NCI-H128 (cell line): ENCODE data around the gene OAS2.

Source experiments
- DNase-seq: peaks from one replicate; lab custom pipeline; 2025; ENCODE audit not compliant: unreplicated experiment; lab: John Stamatoyannopoulos, UW

Gene OAS2

DNA sequence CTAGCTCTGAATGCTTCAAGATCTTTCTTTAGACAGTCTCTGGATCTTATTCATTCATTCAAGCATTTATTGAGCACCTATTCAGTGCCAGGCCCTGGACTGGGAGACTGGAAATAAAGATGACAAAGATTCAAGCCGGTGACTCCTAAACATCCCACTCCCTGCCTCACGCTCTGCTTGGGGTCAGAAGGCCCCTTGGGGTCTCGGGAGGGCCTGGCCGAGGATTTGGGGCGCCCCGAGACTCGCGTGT is 78.0 kb downstream of the OAS2 start:
- DNase-seq = no peak

- no peak for DNase-seq
These were observed 78.5 kb downstream of the OAS2 start, which contains the start of gene DTX1 for GRCh38 chr12:113056631-113057488. Gene DTX1, plus strand, starts transcription at chr12:113056730. Its CDS starts 1,463 bp downstream, at chr12:113058193.

DNA sequence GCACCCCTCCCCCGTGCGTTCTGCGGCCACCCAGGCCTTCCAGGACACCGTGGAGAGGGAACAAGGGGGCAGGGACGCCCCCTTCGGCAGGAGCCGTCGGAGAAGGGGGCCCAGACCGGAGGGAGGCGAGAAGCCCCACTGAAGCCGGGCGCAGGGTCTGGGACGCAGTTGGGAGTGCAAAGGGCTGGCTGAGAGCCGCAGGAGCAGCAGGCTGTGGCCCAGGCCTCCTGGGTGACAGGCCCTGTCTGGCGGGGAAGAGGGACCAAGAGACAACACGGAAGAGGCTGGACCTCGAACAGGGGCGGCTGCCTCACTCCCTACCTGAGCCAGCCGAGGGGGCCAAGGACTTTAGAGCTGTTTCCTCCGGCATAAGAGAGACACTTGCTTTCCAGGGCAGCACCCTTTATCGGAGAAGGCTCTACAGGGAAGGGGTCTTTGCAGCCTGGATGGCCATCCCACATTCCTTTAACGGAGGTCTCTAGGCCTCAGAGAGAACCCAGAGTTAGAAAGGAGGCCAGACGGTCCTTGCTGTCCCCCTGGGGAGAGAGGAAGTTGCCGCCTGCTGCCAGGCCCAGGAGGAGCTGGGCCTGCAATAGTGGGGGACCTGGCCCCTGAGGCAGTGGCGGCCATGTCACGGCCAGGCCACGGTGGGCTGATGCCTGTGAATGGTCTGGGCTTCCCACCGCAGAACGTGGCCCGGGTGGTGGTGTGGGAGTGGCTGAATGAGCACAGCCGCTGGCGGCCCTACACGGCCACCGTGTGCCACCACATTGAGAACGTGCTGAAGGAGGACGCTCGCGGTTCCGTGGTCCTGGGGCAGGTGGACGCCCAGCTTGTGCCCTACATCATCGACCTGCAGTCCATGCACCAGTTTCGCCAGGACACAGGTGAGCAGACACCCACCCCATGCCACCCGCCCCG is 79.5 kb downstream of the OAS2 start:
- no peak for DNase-seq

DNA sequence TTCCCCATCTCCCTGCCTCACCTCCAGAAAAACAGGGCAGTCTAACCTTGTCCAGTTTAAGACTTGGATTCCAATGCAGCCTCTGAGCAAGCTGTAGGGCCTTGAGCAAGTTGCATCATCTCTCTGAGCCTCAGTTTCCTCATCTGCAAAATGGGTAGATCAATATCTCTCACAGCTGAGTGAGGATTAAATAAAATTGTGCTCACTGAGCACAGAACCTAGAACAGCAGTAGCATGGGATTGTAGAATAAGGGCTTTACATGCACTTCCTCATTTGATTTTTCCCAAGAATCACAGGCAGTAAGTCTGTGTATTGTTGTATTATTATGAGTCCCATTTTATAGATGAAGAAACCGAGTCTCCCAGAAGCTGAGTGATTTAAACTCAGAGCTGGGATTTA is 80.2 kb downstream of the OAS2 start:
- no peak for DNase-seq

GRCh38 chr12:113059071-113059595 is 80.8 kb downstream of the OAS2 start:
- no peak for DNase-seq

DNA sequence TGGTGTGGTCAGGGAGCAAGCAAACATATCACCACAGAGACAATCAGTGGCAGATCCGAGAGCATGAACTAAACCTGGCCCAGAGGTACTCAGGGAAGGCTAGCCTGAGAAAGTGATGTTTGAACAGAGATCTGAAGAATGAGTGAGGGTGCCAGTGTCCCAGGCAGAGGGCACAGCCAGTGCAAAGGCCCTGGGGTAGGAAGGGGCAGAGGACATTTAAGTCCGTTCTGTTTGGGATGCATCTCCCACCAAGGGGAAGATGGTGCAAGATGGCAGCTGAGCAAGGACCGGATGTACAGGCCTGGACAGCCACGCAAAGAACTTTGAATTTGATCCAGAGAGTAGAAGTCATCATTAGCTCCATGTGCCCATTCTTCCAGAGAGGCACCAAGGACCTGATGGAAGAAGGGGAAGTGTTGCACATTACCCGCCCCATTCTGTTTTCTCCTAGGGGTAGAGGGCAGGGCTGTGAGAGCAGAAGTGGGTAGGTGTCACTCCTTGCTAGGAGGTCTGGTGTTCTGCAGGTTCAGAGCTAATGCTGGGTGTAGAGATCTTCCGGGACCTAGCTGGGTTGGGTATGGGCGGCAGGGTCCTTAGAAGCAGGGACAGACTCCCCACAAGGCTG is 82.1 kb downstream of the OAS2 start:
- DNase-seq = no peak

- no peak for DNase-seq
These were observed 82.9 kb downstream of the OAS2 start for GRCh38 chr12:113061061-113061694.
